Activated T-helper 1 cell treated with Interleukin-2 at 50 U/mL for 16 hours (primary cell): ENCODE data around the gene ARAP1.

ENCODE experiments used
- DNase-seq: peaks from one replicate; pipeline ENCODE4 v3.0.0-alpha.2; 2020; ENCODE audit warnings: low read depth

ARAP1 gene

GRCh38 chr11:72703267-72704008 lies 48.8 kb downstream of the ARAP1 start:
- DNase-seq = no peak

- no peak for DNase-seq
Measured at GRCh38 chr11:72702577-72703241, 49.5 kb downstream of the ARAP1 start.

- DNase-seq = no peak
Measured at GRCh38 chr11:72702096-72702495, 50.1 kb downstream of the ARAP1 start.

GRCh38 chr11:72701466-72701865 lies 50.7 kb downstream of the ARAP1 start:
- no peak for DNase-seq

GRCh38 chr11:72700146-72700545 lies 52.1 kb downstream of the ARAP1 start:
- no peak for DNase-seq

GRCh38 chr11:72697814-72698213 lies 54.4 kb downstream of the ARAP1 start:
- no peak for DNase-seq

GRCh38 chr11:72696866-72697700 lies 55.1 kb downstream of the ARAP1 start:
- DNase-seq = no peak

- no peak for DNase-seq
Measured at GRCh38 chr11:72695354-72695753, 56.9 kb downstream of the ARAP1 start.

- no peak for DNase-seq
Measured at GRCh38 chr11:72693271-72693968, 58.8 kb downstream of the ARAP1 start.

- DNase-seq = no peak
Measured at GRCh38 chr11:72692498-72693237, 59.5 kb downstream of the ARAP1 start.

- DNase-seq = no peak
Measured at GRCh38 chr11:72690166-72690565, 62.0 kb downstream of the ARAP1 start.

- DNase-seq = no peak
Measured at GRCh38 chr11:72688929-72689328, 63.3 kb downstream of the ARAP1 start.

- DNase-seq = no peak
Measured at GRCh38 chr11:72688486-72688885, 63.7 kb downstream of the ARAP1 start.

- DNase-seq = no peak
Measured at GRCh38 chr11:72687326-72687725, 64.9 kb downstream of the ARAP1 start.

GRCh38 chr11:72686639-72687220 lies 65.5 kb downstream of the ARAP1 start:
- DNase-seq = no peak

GRCh38 chr11:72685560-72686480 lies 66.4 kb downstream of the ARAP1 start:
- DNase-seq = no peak

GRCh38 chr11:72684236-72684912 lies 67.8 kb downstream of the ARAP1 start:
- DNase-seq = no peak

GRCh38 chr11:72683782-72684200 lies 68.4 kb downstream of the ARAP1 start:
- DNase-seq = peak; percentile 32

GRCh38 chr11:72682858-72683243 lies 69.4 kb downstream of the ARAP1 start:
- DNase-seq = no peak
